ENCODE measurements around the gene HBG1. TPM values are rescaled to one million over a fixed set of nuclear protein-coding genes. Genes with fewer than 3 reads are reported as not detected.

HBG1 gene
- polyA plus RNA-seq, 1 donor (not counting 4 experiments of a cell fraction or from before 2014, with no cell fraction given), result 0.30 TPM

- DNase-seq (ENCODE audit: low read depth, low spot score) (no peak), FAIRE-seq (no peak)
- Histone ChIP-seq H3K27ac (ENCODE audit: control insufficient read depth, insufficient read depth, low read length) (no peak overlapping the region), H3K4me1 (ENCODE audit: control insufficient read depth, extremely low read depth, insufficient read depth, low read length) (no peaks in the 10 kb centered on the region), H3K9ac (ENCODE audit: control insufficient read depth, extremely low read depth, insufficient read depth, low read length) (no peak overlapping the region), H3K9me1 (ENCODE audit: control insufficient read depth, extremely low read depth, insufficient read depth, low read length) (no peaks in the 10 kb centered on the region), H4K20me1 (ENCODE audit: control insufficient read depth, extremely low read depth, insufficient read depth, low read length) (no peaks in the 10 kb centered on the region), H3K27me3 (ENCODE audit: control insufficient read depth, extremely low read depth, insufficient read depth, low read length) (no peaks in the 10 kb centered on the region), H3K4me2 (ENCODE audit: control insufficient read depth, extremely low read depth, insufficient read depth, low read depth, low read length) (no peak overlapping the region), H3K79me2 (ENCODE audit: control insufficient read depth, insufficient read depth, low read length) (no peaks in the 10 kb centered on the region), H2AFZ (ENCODE audit: control insufficient read depth, low read length) (no peak overlapping the region), H3K9me3 (ENCODE audit: control insufficient read depth, low read depth, low read length) (no peaks in the 10 kb centered on the region), H3K36me3 (ENCODE audit: control insufficient read depth in 2 of 2, extremely low read depth in 1 of 2, insufficient read depth in 2 of 2, low read length in 2 of 2) (no peaks in the 10 kb centered on the region), H3K4me3 (ENCODE audit: control insufficient read depth in 2 of 3, extremely low read depth in 1 of 3, insufficient read depth in 2 of 3, low read depth in 1 of 3, low read length in 3 of 3) (no peak overlapping the region)
- TF ChIP-seq CTCF (optimal IDR thresholded peaks at IDR 0.05 in 1 of 3, IDR thresholded peaks at IDR 0.05 in 1 of 3, conservative IDR thresholded peaks at IDR 0.05 in 1 of 3; ENCODE audit: extremely low read depth in 1 of 3, insufficient read depth in 2 of 3, low read length in 3 of 3), result no peak
- no peak for TF ChIP-seq EZH2 (IDR thresholded peaks at IDR 0.05; ENCODE audit: low read length)
- dilution Hi-C loops (cut with MboI; ENCODE audit: extremely low pct_ligation_motif_present, low sequenced_read_pairs), result no loop called here
These were observed 19.4 kb downstream of the HBG1 start for GRCh38 chr11:5230266-5230665.

GRCh38 chr11:5229796-5230195 is 19.9 kb downstream of the HBG1 start:
- no peaks in the 10 kb centered on the region for H3K79me2 ChIP-seq (ENCODE audit: control insufficient read depth, insufficient read depth, low read length)
- dilution Hi-C loops (cut with MboI; ENCODE audit: extremely low pct_ligation_motif_present, low sequenced_read_pairs), result no loop called here
- no peak overlapping the region for H2AFZ ChIP-seq (ENCODE audit: control insufficient read depth, low read length)
- H3K4me3 ChIP-seq (ENCODE audit: control insufficient read depth in 2 of 3, extremely low read depth in 1 of 3, insufficient read depth in 2 of 3, low read depth in 1 of 3, low read length in 3 of 3), result no peak overlapping the region
- H3K27me3 ChIP-seq (ENCODE audit: control insufficient read depth, extremely low read depth, insufficient read depth, low read length), result no peaks in the 10 kb centered on the region
- H3K4me2 ChIP-seq (ENCODE audit: control insufficient read depth, extremely low read depth, insufficient read depth, low read depth, low read length), result no peak overlapping the region
- H4K20me1 ChIP-seq (ENCODE audit: control insufficient read depth, extremely low read depth, insufficient read depth, low read length), result no peaks in the 10 kb centered on the region
- DNase-seq (ENCODE audit: low read depth, low spot score) (no peak), FAIRE-seq (no peak)
- no peak overlapping the region for H3K9ac ChIP-seq (ENCODE audit: control insufficient read depth, extremely low read depth, insufficient read depth, low read length)
- H3K4me1 ChIP-seq (ENCODE audit: control insufficient read depth, extremely low read depth, insufficient read depth, low read length), result no peaks in the 10 kb centered on the region
- H3K9me1 ChIP-seq (ENCODE audit: control insufficient read depth, extremely low read depth, insufficient read depth, low read length), result no peaks in the 10 kb centered on the region
- H3K36me3 ChIP-seq (ENCODE audit: control insufficient read depth in 2 of 2, extremely low read depth in 1 of 2, insufficient read depth in 2 of 2, low read length in 2 of 2), result no peaks in the 10 kb centered on the region
- no peaks in the 10 kb centered on the region for H3K9me3 ChIP-seq (ENCODE audit: control insufficient read depth, low read depth, low read length)
- no peak for TF ChIP-seq CTCF (optimal IDR thresholded peaks at IDR 0.05 in 1 of 3, IDR thresholded peaks at IDR 0.05 in 1 of 3, conservative IDR thresholded peaks at IDR 0.05 in 1 of 3; ENCODE audit: extremely low read depth in 1 of 3, insufficient read depth in 2 of 3, low read length in 3 of 3)
- no peak for TF ChIP-seq EZH2 (IDR thresholded peaks at IDR 0.05; ENCODE audit: low read length)
- H3K27ac ChIP-seq (ENCODE audit: control insufficient read depth, insufficient read depth, low read length), result no peak overlapping the region
